Parathyroid adenoma (tissue), 2 donors: ENCODE results near the gene BRD3OS.

Source experiments
- H2AFZ ChIP-seq: fragments of 300-600 bp; sonication (generic); one replicate; pipeline ENCODE4 v1.7.0; 2017; ENCODE audit warnings: antibody characterized with exemption, mild to moderate bottlenecking
- H3K27ac ChIP-seq: fragments of 300-600 bp; sonication (generic); one replicate; pipeline ENCODE4 v1.7.0; 2017
- H3K27me3 ChIP-seq: fragments of 300-600 bp; sonication (generic); one replicate; pipeline ENCODE4 v1.7.0; 2017; ENCODE audit warnings: low read length; ENCODE audit not compliant: control insufficient read depth, insufficient read depth
- H3K36me3 ChIP-seq: fragments of 300-600 bp; sonication (generic); one replicate; pipeline ENCODE4 v1.7.0; 2017; ENCODE audit warnings: low read length; ENCODE audit not compliant: control insufficient read depth, insufficient read depth
- H3K4me1 ChIP-seq: fragments of 300-600 bp; sonication (generic); one replicate; pipeline ENCODE4 v1.7.0; 2017; ENCODE audit warnings: control low read depth
- H3K4me2 ChIP-seq: fragments of 300-600 bp; sonication (generic); one replicate; pipeline ENCODE4 v1.7.0; 2017; ENCODE audit warnings: low read length
- H3K4me3 ChIP-seq: fragments of 300-600 bp; sonication (generic); one replicate; pipeline ENCODE4 v1.7.0; 2017; ENCODE audit warnings: low read depth, low read length
- H3K79me2 ChIP-seq: fragments of 300-600 bp; sonication (generic); one replicate; pipeline ENCODE4 v1.7.0; 2017; ENCODE audit warnings: control low read depth
- H3K9ac ChIP-seq: fragments of 300-600 bp; sonication (generic); one replicate; pipeline ENCODE4 v1.7.0; 2017; ENCODE audit warnings: mild to moderate bottlenecking
- H3K9me3 ChIP-seq: fragments of 300-600 bp; sonication (generic); one replicate; pipeline ENCODE4 v1.7.0; 2017; ENCODE audit warnings: low read length; ENCODE audit not compliant: control insufficient read depth
- CTCF ChIP-seq: fragments of 300-600 bp; sonication (generic); IDR thresholded peaks from one replicate; pipeline ENCODE4 v1.7.0; 2017; ENCODE audit warnings: antibody characterized with exemption, mild to moderate bottlenecking
- donor health status: primary hyperparathyroidism.

The BRD3OS gene

GRCh38 chr9:134050726-134051125, 25.4 kb downstream of the BRD3OS start:
- TF ChIP-seq CTCF = no peak
- H3K9me3 ChIP-seq = no peaks in the 10 kb centered on the region
- no peak overlapping the region for H3K4me2 ChIP-seq
- no peak overlapping the region for H3K4me3 ChIP-seq
- no peak overlapping the region for H2AFZ ChIP-seq
- H3K27me3 ChIP-seq = no peaks in the 10 kb centered on the region
- no peak overlapping the region for H3K9ac ChIP-seq
- no peaks in the 10 kb centered on the region for H3K36me3 ChIP-seq
- H3K4me1 ChIP-seq = peaks cover 7% of the 10 kb centered on the region
- no peak overlapping the region for H3K27ac ChIP-seq
- H3K79me2 ChIP-seq = peaks cover 10% of the 10 kb centered on the region

DNA sequence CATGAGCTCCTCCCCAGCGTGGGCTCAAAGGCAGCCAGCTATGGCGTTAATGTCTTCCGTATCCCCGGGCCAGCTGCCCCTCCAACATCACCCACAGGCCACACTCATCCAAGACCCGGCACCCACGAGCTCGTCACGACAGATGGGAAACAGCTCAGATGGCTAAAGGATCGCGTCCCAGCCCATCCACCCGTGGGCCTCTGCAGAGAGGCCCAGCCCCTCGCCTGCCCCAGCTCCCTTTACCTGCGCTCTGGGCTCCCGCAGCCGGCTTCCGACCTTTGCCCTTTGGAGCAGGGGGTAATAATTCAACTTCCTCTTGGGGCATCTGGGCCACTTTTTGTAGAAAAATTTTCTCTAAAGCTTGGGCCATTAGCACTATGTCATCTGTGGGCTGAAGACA, 26.0 kb downstream of the BRD3OS start:
- Histone ChIP-seq H3K4me3 (no peak overlapping the region), H2AFZ (no peak overlapping the region), H3K36me3 (no peaks in the 10 kb centered on the region), H3K4me2 (no peak overlapping the region), H3K27ac (no peak overlapping the region), H3K4me1 (peaks cover 9% of the 10 kb centered on the region), H3K9me3 (no peaks in the 10 kb centered on the region), H3K27me3 (no peaks in the 10 kb centered on the region), H3K9ac (no peak overlapping the region), H3K79me2 (peaks cover 10% of the 10 kb centered on the region)
- TF ChIP-seq CTCF = no peak

DNA sequence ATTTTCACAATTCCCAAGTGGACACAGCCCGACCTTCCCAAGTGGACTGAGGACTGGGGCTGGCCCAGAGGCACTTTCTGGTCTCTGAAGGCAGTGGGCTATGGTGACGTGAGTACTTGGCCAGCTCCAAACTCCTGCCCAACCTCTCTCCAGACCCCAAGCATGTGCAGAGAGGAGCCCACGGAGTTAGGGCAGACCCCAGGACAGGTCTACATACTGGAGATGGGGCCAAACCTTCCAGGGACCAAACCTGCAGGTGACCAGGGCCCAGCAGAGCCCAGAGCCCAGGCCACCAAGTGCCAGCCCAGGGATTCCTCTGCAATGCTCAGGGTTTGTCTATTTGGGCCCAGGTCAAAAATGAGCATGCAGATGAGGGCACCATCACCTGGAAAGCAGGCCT, 27.2 kb downstream of the BRD3OS start:
- no peaks in the 10 kb centered on the region for H3K9me3 ChIP-seq
- H3K27me3 ChIP-seq = no peaks in the 10 kb centered on the region
- H2AFZ ChIP-seq = no peak overlapping the region
- H3K4me3 ChIP-seq = no peak overlapping the region
- no peaks in the 10 kb centered on the region for H3K36me3 ChIP-seq
- no peak overlapping the region for H3K9ac ChIP-seq
- TF ChIP-seq CTCF = no peak
- H3K79me2 ChIP-seq = peaks cover 14% of the 10 kb centered on the region
- no peak overlapping the region for H3K4me2 ChIP-seq
- peaks cover 11% of the 10 kb centered on the region for H3K4me1 ChIP-seq
- H3K27ac ChIP-seq = no peak overlapping the region

- Histone ChIP-seq H3K4me1 (peaks cover 11% of the 10 kb centered on the region), H2AFZ (no peak overlapping the region), H3K4me3 (no peak overlapping the region), H3K9ac (no peak overlapping the region), H3K27ac (no peak overlapping the region), H3K36me3 (no peaks in the 10 kb centered on the region), H3K79me2 (peaks cover 18% of the 10 kb centered on the region), H3K4me2 (no peak overlapping the region), H3K9me3 (no peaks in the 10 kb centered on the region), H3K27me3 (no peaks in the 10 kb centered on the region)
- TF ChIP-seq CTCF = no peak
These were observed 27.7 kb downstream of the BRD3OS start for GRCh38 chr9:134052941-134053340.

- peaks cover 16% of the 10 kb centered on the region for H3K4me1 ChIP-seq
- H3K9me3 ChIP-seq = no peaks in the 10 kb centered on the region
- H3K9ac ChIP-seq = no peak overlapping the region
- H3K27ac ChIP-seq = no peak overlapping the region
- H3K36me3 ChIP-seq = no peaks in the 10 kb centered on the region
- H3K27me3 ChIP-seq = no peaks in the 10 kb centered on the region
- H3K4me2 ChIP-seq = no peak overlapping the region
- no peak overlapping the region for H2AFZ ChIP-seq
- H3K4me3 ChIP-seq = no peak overlapping the region
- H3K79me2 ChIP-seq = peaks cover 21% of the 10 kb centered on the region
- TF ChIP-seq CTCF = no peak
These were observed 28.2 kb downstream of the BRD3OS start for GRCh38 chr9:134053401-134053871.
